HG02840 (cell line): Measurements from ENCODE around the gene CREB5.
"Not testable (repeated sequence)": the region's sequence is repeated elsewhere in the genome, so short reads cannot be mapped to it uniquely, and the experiment has no call there.

ENCODE experiments used
- ATAC-seq: cut with Tn5 transposase; IDR thresholded peaks from one replicate; pipeline ENCODE4 v1.9.1; 2021; ENCODE audit warnings: mild to moderate bottlenecking, moderate library complexity, moderate number of reproducible peaks; ENCODE audit not compliant: unreplicated experiment, low FRiP score

The CREB5 gene

GRCh38 chr7:28411876-28412662, at the start of gene CREB5:
Gene CREB5, plus strand, starts transcription at chr7:28412518. Its CDS starts 397 bp downstream, at chr7:28412915.
- no peak for ATAC-seq

GRCh38 chr7:28362812-28363211, 49.5 kb upstream of the CREB5 start:
- ATAC-seq, result no peak

- no peak for ATAC-seq
Observed at GRCh38 chr7:28364082-28364481, 48.2 kb upstream of the CREB5 start.

- ATAC-seq, result no peak
Observed at GRCh38 chr7:28369523-28369922, 42.8 kb upstream of the CREB5 start.

- ATAC-seq, result no peak
Observed at GRCh38 chr7:28371846-28372245, 40.5 kb upstream of the CREB5 start.

GRCh38 chr7:28373990-28374389, 38.3 kb upstream of the CREB5 start:
- no peak for ATAC-seq

GRCh38 chr7:28375729-28376128, 36.6 kb upstream of the CREB5 start:
- no peak for ATAC-seq

GRCh38 chr7:28376634-28377033, 35.7 kb upstream of the CREB5 start:
- no peak for ATAC-seq

- ATAC-seq, result no peak
Observed at GRCh38 chr7:28378574-28379149, 33.7 kb upstream of the CREB5 start.

GRCh38 chr7:28381466-28381865, 30.9 kb upstream of the CREB5 start:
- ATAC-seq, result no peak

- no peak for ATAC-seq
Observed at GRCh38 chr7:28382144-28382543, 30.2 kb upstream of the CREB5 start.

- no peak for ATAC-seq
Observed at GRCh38 chr7:28383975-28384374, 28.3 kb upstream of the CREB5 start.

- ATAC-seq, result no peak
Observed at GRCh38 chr7:28389504-28390395, 22.6 kb upstream of the CREB5 start.

- ATAC-seq, result no peak
Observed at GRCh38 chr7:28390426-28390825, 21.9 kb upstream of the CREB5 start.

GRCh38 chr7:28392289-28392688, 20.0 kb upstream of the CREB5 start:
- no peak for ATAC-seq

GRCh38 chr7:28395404-28395803, 16.9 kb upstream of the CREB5 start:
- ATAC-seq, result no peak

- ATAC-seq, result no peak
Observed at GRCh38 chr7:28395831-28396230, 16.5 kb upstream of the CREB5 start.

GRCh38 chr7:28397141-28397540, 15.2 kb upstream of the CREB5 start:
- no peak for ATAC-seq

- ATAC-seq, result no peak
Observed at GRCh38 chr7:28400838-28401360, 11.4 kb upstream of the CREB5 start.

GRCh38 chr7:28401567-28401966, 10.8 kb upstream of the CREB5 start:
- not testable (repeated sequence) for ATAC-seq

- no peak for ATAC-seq
Observed at GRCh38 chr7:28405662-28406061, 6.7 kb upstream of the CREB5 start.
